ENCODE results near the gene NAV2.

Gene NAV2, protein sequence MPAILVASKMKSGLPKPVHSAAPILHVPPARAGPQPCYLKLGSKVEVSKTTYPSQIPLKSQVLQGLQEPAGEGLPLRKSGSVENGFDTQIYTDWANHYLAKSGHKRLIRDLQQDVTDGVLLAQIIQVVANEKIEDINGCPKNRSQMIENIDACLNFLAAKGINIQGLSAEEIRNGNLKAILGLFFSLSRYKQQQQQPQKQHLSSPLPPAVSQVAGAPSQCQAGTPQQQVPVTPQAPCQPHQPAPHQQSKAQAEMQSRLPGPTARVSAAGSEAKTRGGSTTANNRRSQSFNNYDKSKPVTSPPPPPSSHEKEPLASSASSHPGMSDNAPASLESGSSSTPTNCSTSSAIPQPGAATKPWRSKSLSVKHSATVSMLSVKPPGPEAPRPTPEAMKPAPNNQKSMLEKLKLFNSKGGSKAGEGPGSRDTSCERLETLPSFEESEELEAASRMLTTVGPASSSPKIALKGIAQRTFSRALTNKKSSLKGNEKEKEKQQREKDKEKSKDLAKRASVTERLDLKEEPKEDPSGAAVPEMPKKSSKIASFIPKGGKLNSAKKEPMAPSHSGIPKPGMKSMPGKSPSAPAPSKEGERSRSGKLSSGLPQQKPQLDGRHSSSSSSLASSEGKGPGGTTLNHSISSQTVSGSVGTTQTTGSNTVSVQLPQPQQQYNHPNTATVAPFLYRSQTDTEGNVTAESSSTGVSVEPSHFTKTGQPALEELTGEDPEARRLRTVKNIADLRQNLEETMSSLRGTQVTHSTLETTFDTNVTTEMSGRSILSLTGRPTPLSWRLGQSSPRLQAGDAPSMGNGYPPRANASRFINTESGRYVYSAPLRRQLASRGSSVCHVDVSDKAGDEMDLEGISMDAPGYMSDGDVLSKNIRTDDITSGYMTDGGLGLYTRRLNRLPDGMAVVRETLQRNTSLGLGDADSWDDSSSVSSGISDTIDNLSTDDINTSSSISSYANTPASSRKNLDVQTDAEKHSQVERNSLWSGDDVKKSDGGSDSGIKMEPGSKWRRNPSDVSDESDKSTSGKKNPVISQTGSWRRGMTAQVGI (N-terminal part only)

DNA sequence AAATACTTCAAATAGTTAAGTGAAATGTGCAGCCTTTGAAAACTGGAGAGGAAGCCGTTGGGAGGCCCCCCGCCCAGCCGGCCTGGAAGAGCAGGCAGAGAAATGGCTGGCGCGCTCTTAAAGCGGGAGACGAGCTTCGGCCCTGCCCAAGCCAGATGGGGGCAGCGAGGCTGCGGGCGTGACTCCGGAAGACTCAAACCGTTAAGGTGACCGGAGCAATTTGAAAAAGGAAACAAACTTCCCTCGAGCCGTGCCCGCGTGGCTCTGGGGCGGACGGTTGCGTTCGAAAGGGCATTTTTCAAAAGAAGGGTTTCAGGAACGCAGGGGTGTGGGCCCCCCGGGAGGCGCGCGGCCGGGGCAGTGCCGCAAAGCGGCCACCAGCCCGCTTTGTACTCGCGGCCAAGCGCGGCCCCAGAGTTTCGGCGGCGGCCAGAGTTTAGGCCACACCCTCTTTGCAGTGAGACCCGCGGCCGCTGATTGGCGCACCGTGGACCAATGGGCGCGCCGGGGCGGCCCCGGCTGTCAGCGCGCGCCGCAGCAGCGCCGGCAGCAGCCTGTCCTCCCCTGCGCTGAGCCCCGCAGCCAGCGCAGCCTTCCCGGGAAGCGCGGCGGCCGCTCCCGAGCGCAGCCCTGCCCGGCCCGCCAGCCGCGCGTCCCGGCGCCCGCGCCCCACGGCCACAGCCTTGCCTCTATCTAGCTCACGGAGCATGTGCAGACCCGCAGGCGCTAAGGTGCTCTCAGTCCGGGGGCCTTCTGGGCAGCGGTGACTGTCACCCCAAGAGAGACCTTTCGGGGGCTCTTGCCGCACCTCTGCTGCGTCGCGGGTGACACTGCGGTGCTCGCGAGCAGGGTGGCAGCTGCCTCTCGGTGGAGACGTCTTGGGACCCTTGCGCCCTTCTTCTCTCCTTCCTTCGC is at the start of gene NAV2:
TSS of gene NAV2 (plus strand) at position 557 of the 915 bp plus-strand sequence. CDS start 859 bp downstream, outside the sequence.
- H3K4me3 ChIP-seq (ENCODE audit: control insufficient read depth, low read depth, low read length), result peak within 1 kb of the TSS; percentile 96
- peak; percentile 87 for DNase-seq (ENCODE audit: low read depth)
- TF ChIP-seq, protein P1, sequence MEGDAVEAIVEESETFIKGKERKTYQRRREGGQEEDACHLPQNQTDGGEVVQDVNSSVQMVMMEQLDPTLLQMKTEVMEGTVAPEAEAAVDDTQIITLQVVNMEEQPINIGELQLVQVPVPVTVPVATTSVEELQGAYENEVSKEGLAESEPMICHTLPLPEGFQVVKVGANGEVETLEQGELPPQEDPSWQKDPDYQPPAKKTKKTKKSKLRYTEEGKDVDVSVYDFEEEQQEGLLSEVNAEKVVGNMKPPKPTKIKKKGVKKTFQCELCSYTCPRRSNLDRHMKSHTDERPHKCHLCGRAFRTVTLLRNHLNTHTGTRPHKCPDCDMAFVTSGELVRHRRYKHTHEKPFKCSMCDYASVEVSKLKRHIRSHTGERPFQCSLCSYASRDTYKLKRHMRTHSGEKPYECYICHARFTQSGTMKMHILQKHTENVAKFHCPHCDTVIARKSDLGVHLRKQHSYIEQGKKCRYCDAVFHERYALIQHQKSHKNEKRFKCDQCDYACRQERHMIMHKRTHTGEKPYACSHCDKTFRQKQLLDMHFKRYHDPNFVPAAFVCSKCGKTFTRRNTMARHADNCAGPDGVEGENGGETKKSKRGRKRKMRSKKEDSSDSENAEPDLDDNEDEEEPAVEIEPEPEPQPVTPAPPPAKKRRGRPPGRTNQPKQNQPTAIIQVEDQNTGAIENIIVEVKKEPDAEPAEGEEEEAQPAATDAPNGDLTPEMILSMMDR (conservative IDR thresholded peaks at IDR 0.05; ENCODE audit: control insufficient read depth, insufficient read depth, low read depth, low read length), result no peak

DNA sequence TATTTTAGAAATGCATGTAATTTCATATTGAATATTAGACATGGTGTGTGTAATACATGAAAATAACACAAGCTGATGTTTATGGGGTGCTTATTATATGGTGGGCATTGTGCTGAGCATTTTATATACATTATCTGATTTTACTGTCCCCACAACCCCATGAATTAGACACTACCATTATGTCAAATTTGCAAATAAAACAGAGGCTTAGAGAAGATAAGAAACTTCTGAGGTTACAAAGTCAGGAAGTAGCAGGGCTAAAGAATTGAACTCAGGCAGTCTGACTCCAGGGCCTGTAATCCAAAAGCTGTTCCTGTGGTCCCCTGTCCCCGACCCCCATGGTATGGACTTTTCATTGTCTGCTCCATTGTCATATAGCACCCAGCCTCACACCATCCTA is 49.4 kb upstream of the NAV2 start:
- TF ChIP-seq, protein P1 (conservative IDR thresholded peaks at IDR 0.05; ENCODE audit: control insufficient read depth, insufficient read depth, low read depth, low read length), result no peak
- no peak for DNase-seq (ENCODE audit: low read depth)
- H3K4me3 ChIP-seq (ENCODE audit: control insufficient read depth, low read depth, low read length), result no peak overlapping the region

DNA sequence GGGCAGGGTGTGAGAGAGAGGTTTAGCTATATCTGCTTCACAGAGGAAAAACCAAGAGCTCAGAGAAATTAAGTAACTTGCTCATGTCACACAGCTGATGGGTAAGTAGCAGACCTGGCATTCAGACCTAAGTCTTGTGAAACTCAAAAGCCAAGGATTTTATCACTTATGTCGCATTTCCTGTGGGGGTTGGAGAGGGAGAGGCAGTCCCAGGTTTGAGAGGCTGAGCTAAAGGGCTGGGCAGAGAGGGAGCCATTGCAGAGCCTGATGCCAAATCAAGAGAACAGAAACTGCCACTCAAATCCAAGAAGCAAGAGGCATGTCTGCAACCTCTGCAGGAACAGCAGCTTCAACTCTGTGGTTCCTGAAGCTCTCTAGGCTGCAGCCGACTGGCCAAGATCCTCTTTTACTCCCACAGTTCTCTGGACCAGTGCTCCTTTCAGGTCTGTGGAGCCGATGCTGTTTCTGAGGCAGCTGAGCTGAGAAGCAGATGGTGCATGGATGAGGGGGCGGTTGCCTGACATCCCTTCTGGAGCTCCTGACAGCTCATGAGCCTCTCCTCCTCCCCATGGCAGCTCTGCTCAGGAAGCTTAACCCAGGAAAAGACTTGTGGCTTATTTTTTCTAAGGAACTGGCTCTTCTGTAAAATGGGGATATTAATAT is 47.6 kb upstream of the NAV2 start:
- TF ChIP-seq, protein P1 (conservative IDR thresholded peaks at IDR 0.05; ENCODE audit: control insufficient read depth, insufficient read depth, low read depth, low read length), result no peak
- no peak overlapping the region for H3K4me3 ChIP-seq (ENCODE audit: control insufficient read depth, low read depth, low read length)
- peak; percentile 76 for DNase-seq (ENCODE audit: low read depth)

DNA sequence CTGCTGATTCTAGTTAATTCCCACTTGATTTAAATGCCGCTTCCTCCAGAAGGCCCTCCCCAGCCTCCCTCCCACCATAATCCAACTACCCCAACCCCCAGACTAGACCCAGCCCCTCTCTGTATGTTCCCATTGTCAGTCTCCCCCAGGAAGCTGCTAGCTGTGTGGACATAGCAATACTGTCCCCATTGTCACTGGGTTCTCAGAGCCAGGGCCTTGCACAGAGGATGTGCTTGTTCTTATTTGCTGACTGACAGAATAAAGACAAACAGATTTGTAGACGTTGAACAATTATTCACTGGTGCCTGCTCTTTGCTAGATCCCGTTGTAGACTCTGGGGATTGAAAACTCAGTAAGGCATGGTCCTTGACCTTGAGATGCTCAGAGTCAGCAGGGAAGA is 45.7 kb upstream of the NAV2 start:
- H3K4me3 ChIP-seq (ENCODE audit: control insufficient read depth, low read depth, low read length), result no peak overlapping the region
- TF ChIP-seq, protein P1 (conservative IDR thresholded peaks at IDR 0.05; ENCODE audit: control insufficient read depth, insufficient read depth, low read depth, low read length), result no peak
- no peak for DNase-seq (ENCODE audit: low read depth)

DNA sequence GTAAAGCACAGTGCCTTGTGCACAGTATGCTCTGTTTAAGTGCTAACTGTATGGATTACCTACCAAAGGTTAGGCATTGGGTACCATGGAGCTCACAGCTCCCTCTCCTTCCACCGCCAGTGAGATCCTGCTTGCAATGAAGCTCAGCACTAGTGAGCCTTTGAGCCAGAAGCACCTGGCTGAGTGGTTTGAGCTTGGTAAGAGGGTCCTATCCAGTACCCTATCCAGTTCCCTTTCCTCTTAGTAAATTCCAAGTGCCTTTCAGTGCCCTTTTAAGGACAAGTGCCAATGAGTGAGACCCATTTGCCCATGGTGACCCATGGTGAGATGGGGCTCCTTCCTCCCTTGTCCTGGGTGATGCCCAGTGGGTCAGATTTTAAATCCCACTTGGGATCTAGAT is 43.1 kb upstream of the NAV2 start:
- TF ChIP-seq, protein P1 (conservative IDR thresholded peaks at IDR 0.05; ENCODE audit: control insufficient read depth, insufficient read depth, low read depth, low read length), result no peak
- H3K4me3 ChIP-seq (ENCODE audit: control insufficient read depth, low read depth, low read length), result no peak overlapping the region
- DNase-seq (ENCODE audit: low read depth), result no peak
